Psoas muscle (tissue), 7 donors: ENCODE data around the gene FBXO10. TPM values are rescaled to one million over a fixed set of nuclear protein-coding genes. Genes with fewer than 3 reads are reported as not detected.

Experiments
- polyA plus RNA-seq, 3 donors: library from polyadenylated mRNA; stranded (reverse); fragments of 200-250 nt; gene quantifications; one replicate each; pipeline ENCODE4 v1.2.3, GENCODE V29; 2013
- total RNA-seq, 4 donors: library from RNA; stranded (reverse); fragmentation: NEBNext Ultra II Directional in 2 of 4; extraction: Animal tissue kit (Norgen Biotek cat#: 25700) in 2 of 4; gene quantifications; one replicate each; pipeline versions ENCODE4 v1.2.1 to v1.2.4, GENCODE V29; 2021 to 2023
- donor health status: healthy with polysubstance abuse.
- donor health status: DM: no; HTN: no; CAD: no; lungs with moderate emphysema.
- donor health status: Bipolar disorder and iron deficiency.
- donor health status: healthy.
- donor health status: DM: no; HTN: no; CAD: no.
- donor health status: DM: no; HTN: no; CAD: no.
- donor health status: DM: yes; HTN: yes; CAD: no.

Gene FBXO10
- total and polyA plus RNA-seq, 7 donors: 12.1 to 90.4 (median 31.7) TPM

Other genes with a start within 250 kb of the FBXO10 start
- 100 to 1,000 TPM in 3 of 4 donors, 10 to 100 TPM in 1; 74.7 to 111 (median 100) TPM for gene GRHPR, start 153.7 kb downstream of the FBXO10 start, total RNA-seq
- 100 to 1,000 TPM in 2 of 3 donors, 10 to 100 TPM in 1; 72.2 to 138 (median 105) TPM for gene GRHPR, start 153.7 kb downstream of the FBXO10 start, polyA plus RNA-seq
- gene ZBTB5, start 110.9 kb downstream of the FBXO10 start, total RNA-seq: 1 to 10 TPM; 5.2 to 6.0 (median 5.3) TPM
- 1 to 10 TPM; 2.5 to 5.3 (median 3.0) TPM for gene ZBTB5, start 110.9 kb downstream of the FBXO10 start, polyA plus RNA-seq
- gene POLR1E, start 90.4 kb downstream of the FBXO10 start, total RNA-seq: 10 to 100 TPM; 17.6 to 22.5 (median 21.8) TPM
- 10 to 100 TPM; 12.1 to 21.6 (median 18.1) TPM for gene POLR1E, start 90.4 kb downstream of the FBXO10 start, polyA plus RNA-seq
- gene TOMM5, start 16.2 kb upstream of the FBXO10 start, total RNA-seq: 100 to 1,000 TPM in 2 of 4 donors, 10 to 100 TPM in 2; 65.2 to 104 (median 98.9) TPM
- 100 to 1,000 TPM; 144 to 280 (median 234) TPM for gene TOMM5, start 16.2 kb upstream of the FBXO10 start, polyA plus RNA-seq
- gene FRMPD1, start 74.6 kb upstream of the FBXO10 start, total RNA-seq: 1 to 10 TPM; 1.4 to 6.1 (median 3.9) TPM
- gene FRMPD1, start 74.6 kb upstream of the FBXO10 start, polyA plus RNA-seq: under 1 TPM; 0.48 to 0.84 (median 0.68) TPM
- gene TRMT10B, start 177.4 kb upstream of the FBXO10 start, total RNA-seq: 1 to 10 TPM; 1.3 to 5.5 (median 2.8) TPM
- 1 to 10 TPM; 2.8 to 7.2 (median 3.2) TPM for gene TRMT10B, start 177.4 kb upstream of the FBXO10 start, polyA plus RNA-seq
- 10 to 100 TPM; 12.9 to 18.9 (median 13.9) TPM for gene EXOSC3, start 208.7 kb upstream of the FBXO10 start, total RNA-seq
- gene EXOSC3, start 208.7 kb upstream of the FBXO10 start, polyA plus RNA-seq: 10 to 100 TPM; 18.3 to 48.9 (median 43.0) TPM
- 10 to 100 TPM; 20.2 to 27.2 (median 22.4) TPM for gene DCAF10, start 224.4 kb upstream of the FBXO10 start, total RNA-seq
- gene DCAF10, start 224.4 kb upstream of the FBXO10 start, polyA plus RNA-seq: 10 to 100 TPM in 2 of 3 donors, 1 to 10 TPM in 1; 9.7 to 17.9 (median 16.5) TPM